ENCODE measurements around the gene POM121L2.

POM121L2 gene

DNA sequence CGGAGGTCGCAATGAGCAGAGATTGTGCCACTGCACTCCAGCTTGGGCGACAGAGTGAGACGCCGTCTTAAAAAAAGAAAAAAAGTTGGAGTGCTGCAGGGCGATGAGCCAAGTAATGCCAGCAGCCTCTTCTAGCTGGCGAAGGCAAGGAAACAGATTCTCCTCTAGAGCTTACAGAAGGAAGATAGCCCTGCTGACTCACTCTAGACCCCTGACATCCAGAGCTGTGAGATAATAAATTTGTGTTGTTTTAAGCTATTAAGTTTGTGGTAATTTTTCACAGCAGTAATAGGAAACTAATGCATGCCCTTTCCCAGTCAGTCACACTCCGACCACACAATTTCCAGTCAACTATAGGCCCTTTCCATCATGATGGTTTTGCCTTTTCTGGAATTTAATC, 48.2 kb downstream of the POM121L2 start:
- no peaks in the 10 kb centered on the region for H3K36me3 ChIP-seq (ENCODE audit: control insufficient read depth in 1 of 2, insufficient read depth in 2 of 2, low read length in 2 of 2)
- no peaks in the 10 kb centered on the region for H3K9me3 ChIP-seq (ENCODE audit: control insufficient read depth in 1 of 2, low read length in 2 of 2)
- no peak overlapping the region for H3K9ac ChIP-seq (ENCODE audit: low read depth in 1 of 2, low read length in 2 of 2)
- H3K4me1 ChIP-seq (ENCODE audit: control insufficient read depth in 1 of 2, insufficient read depth in 2 of 2, low read length in 2 of 2): no peaks in the 10 kb centered on the region
- H3K27me3 ChIP-seq (ENCODE audit: control insufficient read depth in 1 of 2, insufficient read depth in 2 of 2, low read length in 2 of 2): peaks cover 20 to 39% of the 10 kb centered on the region in 2 donors
- H3K4me3 ChIP-seq (ENCODE audit: low read depth in 1 of 2, low read length in 2 of 2): no peak overlapping the region
- H3K27ac ChIP-seq (ENCODE audit: low read depth, low read length): no peak overlapping the region

- Histone ChIP-seq H3K4me1 (ENCODE audit: control insufficient read depth in 1 of 2, insufficient read depth in 2 of 2, low read length in 2 of 2) (no peaks in the 10 kb centered on the region), H3K27me3 (ENCODE audit: control insufficient read depth in 1 of 2, insufficient read depth in 2 of 2, low read length in 2 of 2) (peaks cover 7 to 25% of the 10 kb centered on the region in 2 donors), H3K4me3 (ENCODE audit: low read depth in 1 of 2, low read length in 2 of 2) (no peak overlapping the region), H3K27ac (ENCODE audit: low read depth, low read length) (no peak overlapping the region), H3K36me3 (ENCODE audit: control insufficient read depth in 1 of 2, insufficient read depth in 2 of 2, low read length in 2 of 2) (peaks cover 0 to 4% of the 10 kb centered on the region in 2 donors), H3K9ac (ENCODE audit: low read depth in 1 of 2, low read length in 2 of 2) (no peak overlapping the region), H3K9me3 (ENCODE audit: control insufficient read depth in 1 of 2, low read length in 2 of 2) (no peaks in the 10 kb centered on the region)
These were observed 51.2 kb downstream of the POM121L2 start for GRCh38 chr6:27260836-27261375.

GRCh38 chr6:27260369-27260768, 51.7 kb downstream of the POM121L2 start:
- Histone ChIP-seq H3K27me3 (ENCODE audit: control insufficient read depth in 1 of 2, insufficient read depth in 2 of 2, low read length in 2 of 2) (peaks cover 7 to 25% of the 10 kb centered on the region in 2 donors), H3K4me3 (ENCODE audit: low read depth in 1 of 2, low read length in 2 of 2) (no peak overlapping the region)

More at GRCh38 chr6:27260369-27260768, 51.7 kb downstream of the POM121L2 start:
- Histone ChIP-seq H3K27ac (ENCODE audit: low read depth, low read length) (no peak overlapping the region), H3K9ac (ENCODE audit: low read depth in 1 of 2, low read length in 2 of 2) (no peak overlapping the region), H3K4me1 (ENCODE audit: control insufficient read depth in 1 of 2, insufficient read depth in 2 of 2, low read length in 2 of 2) (no peaks in the 10 kb centered on the region), H3K9me3 (ENCODE audit: control insufficient read depth in 1 of 2, low read length in 2 of 2) (no peaks in the 10 kb centered on the region), H3K36me3 (ENCODE audit: control insufficient read depth in 1 of 2, insufficient read depth in 2 of 2, low read length in 2 of 2) (peaks cover 0 to 4% of the 10 kb centered on the region in 2 donors)

All from duodenal mucosa (tissue), 2 donors.